ENCODE data around the gene ZFP90.

The ZFP90 gene

GRCh38 chr16:68577352-68577853 is 38.3 kb downstream of the ZFP90 start:
- TF ChIP-seq, protein P1, sequence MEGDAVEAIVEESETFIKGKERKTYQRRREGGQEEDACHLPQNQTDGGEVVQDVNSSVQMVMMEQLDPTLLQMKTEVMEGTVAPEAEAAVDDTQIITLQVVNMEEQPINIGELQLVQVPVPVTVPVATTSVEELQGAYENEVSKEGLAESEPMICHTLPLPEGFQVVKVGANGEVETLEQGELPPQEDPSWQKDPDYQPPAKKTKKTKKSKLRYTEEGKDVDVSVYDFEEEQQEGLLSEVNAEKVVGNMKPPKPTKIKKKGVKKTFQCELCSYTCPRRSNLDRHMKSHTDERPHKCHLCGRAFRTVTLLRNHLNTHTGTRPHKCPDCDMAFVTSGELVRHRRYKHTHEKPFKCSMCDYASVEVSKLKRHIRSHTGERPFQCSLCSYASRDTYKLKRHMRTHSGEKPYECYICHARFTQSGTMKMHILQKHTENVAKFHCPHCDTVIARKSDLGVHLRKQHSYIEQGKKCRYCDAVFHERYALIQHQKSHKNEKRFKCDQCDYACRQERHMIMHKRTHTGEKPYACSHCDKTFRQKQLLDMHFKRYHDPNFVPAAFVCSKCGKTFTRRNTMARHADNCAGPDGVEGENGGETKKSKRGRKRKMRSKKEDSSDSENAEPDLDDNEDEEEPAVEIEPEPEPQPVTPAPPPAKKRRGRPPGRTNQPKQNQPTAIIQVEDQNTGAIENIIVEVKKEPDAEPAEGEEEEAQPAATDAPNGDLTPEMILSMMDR (IDR thresholded peaks at IDR 0.05; ENCODE audit: insufficient read depth, missing control alignments) = no peak
- DNase-seq (ENCODE audit: insufficient read length, low spot score) (no peak), FAIRE-seq (no peak)

GRCh38 chr16:68590201-68590994 is 51.3 kb downstream of the ZFP90 start:
- DNase-seq (ENCODE audit: insufficient read length, low spot score) (peak; percentile 30), FAIRE-seq (no peak)
- TF ChIP-seq, protein P1 (IDR thresholded peaks at IDR 0.05; ENCODE audit: insufficient read depth, missing control alignments) = peak; percentile 64

GRCh38 chr16:68592466-68593337 is 53.6 kb downstream of the ZFP90 start:
- no peak for DNase-seq (ENCODE audit: insufficient read length, low spot score)
- TF ChIP-seq, protein P1 (IDR thresholded peaks at IDR 0.05; ENCODE audit: insufficient read depth, missing control alignments) = no peak

GRCh38 chr16:68596266-68596665 is 57.2 kb downstream of the ZFP90 start:
- DNase-seq (ENCODE audit: insufficient read length, low spot score) = no peak
- no peak for FAIRE-seq
- TF ChIP-seq, protein P1 (IDR thresholded peaks at IDR 0.05; ENCODE audit: insufficient read depth, missing control alignments) = no peak

More at GRCh38 chr16:68592466-68593337, 53.6 kb downstream of the ZFP90 start:
- FAIRE-seq = no peak

GRCh38 chr16:68599586-68599985 is 60.5 kb downstream of the ZFP90 start:
- TF ChIP-seq, protein P1 (IDR thresholded peaks at IDR 0.05; ENCODE audit: insufficient read depth, missing control alignments) = no peak
- no peak for FAIRE-seq

GRCh38 chr16:68605746-68606145 is 66.7 kb downstream of the ZFP90 start:
- no peak for FAIRE-seq
- DNase-seq (ENCODE audit: insufficient read length, low spot score) = no peak
- TF ChIP-seq, protein P1 (IDR thresholded peaks at IDR 0.05; ENCODE audit: insufficient read depth, missing control alignments) = no peak

More at GRCh38 chr16:68599586-68599985, 60.5 kb downstream of the ZFP90 start:
- no peak for DNase-seq (ENCODE audit: insufficient read length, low spot score)
